ENCODE data around the gene C2CD4D. TPM values are rescaled to one million over a fixed set of nuclear protein-coding genes. Genes with fewer than 3 reads are reported as not detected.

The C2CD4D gene
- total RNA-seq, 1 experiment from 2014 or later = 0.17 TPM

GRCh38 chr1:151853411-151853943, 13.9 kb upstream of the C2CD4D start, which contains the start of gene THEM5:
Gene THEM5, minus strand, starts transcription at chr1:151853712. Its CDS starts 147 bp downstream, at chr1:151853565.
- H3K9me2 ChIP-seq (ENCODE audit: insufficient read depth) = no peaks in the 10 kb centered on the region
- peaks cover 6% of the 10 kb centered on the region; the same call in 1 of the 2 replicates for H3K27me3 ChIP-seq (ENCODE audit: insufficient read depth, low read length)
- no peaks in the 10 kb centered on the region for H3K79me2 ChIP-seq (ENCODE audit: insufficient read depth, low read length)
- no TSS peak for BruUV-seq (replicated peaks)
- H2AFZ ChIP-seq (ENCODE audit: low read depth, low read length, poor library complexity, severe bottlenecking) = no peak within 1 kb of the TSS
- POLR2A ChIA-PET = no interaction called here
- H3K4me1 ChIP-seq (ENCODE audit: control insufficient read depth in 1 of 2, insufficient read depth in 2 of 2, low read length in 2 of 2) = no peaks in the 10 kb centered on the region
- no peaks in the 10 kb centered on the region for H4K20me1 ChIP-seq (ENCODE audit: insufficient read depth)
- DNase-seq (ENCODE audit: low read depth, low spot score) (no peak), ATAC-seq (no peak)
- RAD21 ChIA-PET (ENCODE audit: low non-redundant PET in 1 of 2, low total read pairs in 2 of 2, uncharacterized antibody in 2 of 2, unreplicated experiment in 2 of 2) = no interaction called here
- intact Hi-C loops (cut with micrococcal nuclease) = no loop called here
- CTCF ChIA-PET = no interaction called here
- no peak within 1 kb of the TSS for H3K27ac ChIP-seq (ENCODE audit: low read depth, low read length)
- H3K9ac ChIP-seq (ENCODE audit: low read length) = no peak within 1 kb of the TSS
- no peaks in the 10 kb centered on the region for H3K9me3 ChIP-seq (ENCODE audit: control insufficient read depth in 1 of 2, insufficient read depth in 1 of 2, low read depth in 1 of 2, low read length in 2 of 2)
- no peak within 1 kb of the TSS for H3K4me3 ChIP-seq (replicated peaks in 1 of 2; ENCODE audit: low read depth in 1 of 2, low read length in 2 of 2)
- H3K4me2 ChIP-seq (ENCODE audit: low read length) = no peak within 1 kb of the TSS
- H3K36me3 ChIP-seq (ENCODE audit: control insufficient read depth in 1 of 2, insufficient read depth in 2 of 2, low read length in 2 of 2) = no peaks in the 10 kb centered on the region
- no peak for TF ChIP-seq YY1 (IDR thresholded peaks at IDR 0.05; ENCODE audit: extremely low read depth, insufficient replicate concordance, low read depth, low read length)
- TF ChIP-seq ZBTB33 (IDR thresholded peaks at IDR 0.05; ENCODE audit: extremely low read depth, insufficient replicate concordance, low read length) = no peak
- TF ChIP-seq POLR2AphosphoS5 (IDR thresholded peaks at IDR 0.05; ENCODE audit: low read depth, low read length) = no peak
- no peak for TF ChIP-seq ZNF274 (IDR thresholded peaks at IDR 0.05; ENCODE audit: low read depth, low read length)
- no peak for TF ChIP-seq ATF3 (IDR thresholded peaks at IDR 0.05)
- TF ChIP-seq RAD21 (IDR thresholded peaks at IDR 0.05; ENCODE audit: low read depth) = no peak; the same call in 1 of the 2 replicates
- no peak for TF ChIP-seq TCF7L2 (IDR thresholded peaks at IDR 0.05; ENCODE audit: borderline replicate concordance, extremely low read depth, insufficient read depth, insufficient read length)
- TF ChIP-seq MAX (IDR thresholded peaks at IDR 0.05) = no peak
- TF ChIP-seq SP1 (IDR thresholded peaks at IDR 0.05; ENCODE audit: low read depth) = no peak
- no peak for TF ChIP-seq FOSL1 (IDR thresholded peaks at IDR 0.05; ENCODE audit: low read depth)
- no peak for TF ChIP-seq ZFX (IDR thresholded peaks at IDR 0.05)
- TF ChIP-seq CBX3 (IDR thresholded peaks at IDR 0.05; ENCODE audit: low read depth) = no peak
- no peak for TF ChIP-seq EZH2 (IDR thresholded peaks at IDR 0.05)
- TF ChIP-seq CTCF (IDR thresholded peaks at IDR 0.05 in 2 of 3, conservative IDR thresholded peaks at IDR 0.05 in 1 of 3; ENCODE audit: borderline replicate concordance in 1 of 3, insufficient read depth in 1 of 3, low read depth in 2 of 3, low read length in 2 of 3) = no peak
- no peak for TF ChIP-seq EZH2phosphoT487 (IDR thresholded peaks at IDR 0.05; ENCODE audit: borderline replicate concordance)
- no peak for TF ChIP-seq JUND (IDR thresholded peaks at IDR 0.05)
- no peak for TF ChIP-seq CEBPB (IDR thresholded peaks at IDR 0.05; ENCODE audit: low read depth)
- TF ChIP-seq SIN3A (IDR thresholded peaks at IDR 0.05; ENCODE audit: low read depth) = no peak
- TF ChIP-seq REST (IDR thresholded peaks at IDR 0.05; ENCODE audit: low read depth) = no peak
- TF ChIP-seq ELF1 (IDR thresholded peaks at IDR 0.05; ENCODE audit: borderline replicate concordance, low read depth) = no peak
